Measurements from ENCODE around the gene ADGRE2.
"Not testable (repeated sequence)": the region's sequence is repeated elsewhere in the genome, so short reads cannot be mapped to it uniquely, and the experiment has no call there.

- not testable (repeated sequence) for TF ChIP-seq MAFK (IDR thresholded peaks at IDR 0.05; ENCODE audit: partially characterized antibody); CTCF (IDR thresholded peaks at IDR 0.05); RAD21 (conservative IDR thresholded peaks at IDR 0.05 in 1 of 2, IDR thresholded peaks at IDR 0.05 in 1 of 2); SMC3 (IDR thresholded peaks at IDR 0.05); RFX5 (IDR thresholded peaks at IDR 0.05)
Observed at GRCh38 chr19:14785102-14785793, 6.9 kb upstream of the ADGRE2 start.
